ENCODE data around the gene RBL1. TPM values are rescaled to one million over a fixed set of nuclear protein-coding genes. Genes with fewer than 3 reads are reported as not detected.

The RBL1 gene
- total and polyA plus RNA-seq, 4 donors, result 0.60 to 14.7 (median 2.0) TPM

GRCh38 chr20:37144856-37145404, 49.1 kb upstream of the RBL1 start:
- H3K27ac ChIP-seq (ENCODE audit: low read depth in 1 of 2, low read length in 2 of 2), result no peak overlapping the region
- TF ChIP-seq CTCF (IDR thresholded peaks at IDR 0.05; ENCODE audit: low read depth, low read length, missing input control), result no peak
- no peak for TF ChIP-seq GABPA (IDR thresholded peaks at IDR 0.05 in 1 of 2, conservative IDR thresholded peaks at IDR 0.05 in 1 of 2)
- no peak for TF ChIP-seq HNF4A (conservative IDR thresholded peaks at IDR 0.05)
- TF ChIP-seq JUND (IDR thresholded peaks at IDR 0.05), result no peak
- TF ChIP-seq FOXA1 (IDR thresholded peaks at IDR 0.05), result no peak
- no peak for TF ChIP-seq HNF4G (IDR thresholded peaks at IDR 0.05)
- TF ChIP-seq TAF1 (conservative IDR thresholded peaks at IDR 0.05), result no peak
- TF ChIP-seq EGR1 (IDR thresholded peaks at IDR 0.05; ENCODE audit: low read depth in 2 of 2), result no peak
- no peak for TF ChIP-seq YY1 (IDR thresholded peaks at IDR 0.05)
- no peak for TF ChIP-seq MAX (IDR thresholded peaks at IDR 0.05)
- no peak for TF ChIP-seq RXRA (IDR thresholded peaks at IDR 0.05)
- no peak for TF ChIP-seq FOXA2 (IDR thresholded peaks at IDR 0.05)
- TF ChIP-seq ATF3 (IDR thresholded peaks at IDR 0.05), result no peak
- no peak for TF ChIP-seq NR2F2 (IDR thresholded peaks at IDR 0.05)
- TF ChIP-seq ZBTB33 (IDR thresholded peaks at IDR 0.05), result no peak
- no peak for TF ChIP-seq REST (IDR thresholded peaks at IDR 0.05)
- WGBS, result 92% methylated on average over 8 of the region's 8 CpGs
- H3K9ac ChIP-seq (ENCODE audit: low read depth in 1 of 2, low read length in 2 of 2), result no peak overlapping the region
- H3K27me3 ChIP-seq (ENCODE audit: control insufficient read depth in 4 of 4, insufficient read depth in 4 of 4, low read length in 3 of 4), result no peaks in the 10 kb centered on the region
- no peak for DNase-seq (ENCODE audit: low spot score)
- no peaks in the 10 kb centered on the region for H3K9me3 ChIP-seq (ENCODE audit: control insufficient read depth in 4 of 4, low read length in 3 of 4)
- peaks cover 0 to 5% (median 2%) of the 10 kb centered on the region in 4 donors for H3K36me3 ChIP-seq (ENCODE audit: control insufficient read depth in 4 of 4, insufficient read depth in 3 of 4, low read depth in 1 of 4, low read length in 3 of 4)
- H3K4me1 ChIP-seq (ENCODE audit: control insufficient read depth in 4 of 4, insufficient read depth in 4 of 4, low read length in 3 of 4), result no peaks in the 10 kb centered on the region
- no peak overlapping the region for H3K4me3 ChIP-seq (ENCODE audit: low read depth in 1 of 3, low read length in 3 of 3)

GRCh38 chr20:37142708-37143107, 46.9 kb upstream of the RBL1 start:
- Histone ChIP-seq H3K27ac (ENCODE audit: low read depth in 1 of 2, low read length in 2 of 2) (no peak overlapping the region), H3K27me3 (ENCODE audit: control insufficient read depth in 4 of 4, insufficient read depth in 4 of 4, low read length in 3 of 4) (no peaks in the 10 kb centered on the region), H3K9ac (ENCODE audit: low read depth in 1 of 2, low read length in 2 of 2) (no peak overlapping the region), H3K36me3 (ENCODE audit: control insufficient read depth in 4 of 4, insufficient read depth in 3 of 4, low read depth in 1 of 4, low read length in 3 of 4) (peaks cover 0 to 5% (median 2%) of the 10 kb centered on the region in 4 donors), H3K9me3 (ENCODE audit: control insufficient read depth in 4 of 4, low read length in 3 of 4) (no peaks in the 10 kb centered on the region), H3K4me3 (ENCODE audit: low read depth in 1 of 3, low read length in 3 of 3) (no peak overlapping the region), H3K4me1 (ENCODE audit: control insufficient read depth in 4 of 4, insufficient read depth in 4 of 4, low read length in 3 of 4) (no peaks in the 10 kb centered on the region)
- no peak for TF ChIP-seq YY1 (IDR thresholded peaks at IDR 0.05)
- no peak for TF ChIP-seq EGR1 (IDR thresholded peaks at IDR 0.05; ENCODE audit: low read depth in 2 of 2)
- no peak for TF ChIP-seq RAD21 (IDR thresholded peaks at IDR 0.05)
- TF ChIP-seq HNF4A (conservative IDR thresholded peaks at IDR 0.05), result no peak
- no peak for TF ChIP-seq RXRA (IDR thresholded peaks at IDR 0.05)
- TF ChIP-seq HNF4G (IDR thresholded peaks at IDR 0.05), result no peak
- no peak for TF ChIP-seq CTCF (IDR thresholded peaks at IDR 0.05; ENCODE audit: low read depth, low read length, missing input control)
- no peak for TF ChIP-seq ATF3 (IDR thresholded peaks at IDR 0.05)
- no peak for TF ChIP-seq FOXA1 (IDR thresholded peaks at IDR 0.05)
- no peak for TF ChIP-seq NR2F2 (IDR thresholded peaks at IDR 0.05)
- TF ChIP-seq SP1 (IDR thresholded peaks at IDR 0.05), result no peak
- TF ChIP-seq GABPA (IDR thresholded peaks at IDR 0.05 in 1 of 2, conservative IDR thresholded peaks at IDR 0.05 in 1 of 2), result no peak
- TF ChIP-seq ZBTB33 (IDR thresholded peaks at IDR 0.05), result no peak
- 92% methylated on average over 3 of the region's 3 CpGs for WGBS
- DNase-seq (ENCODE audit: low spot score), result no peak

Data from liver (tissue), 9 donors.